Measurements from ENCODE around the gene PGM1. TPM values are rescaled to one million over a fixed set of nuclear protein-coding genes. Genes with fewer than 3 reads are reported as not detected.

Gene PGM1
- total and polyA plus RNA-seq, 2 of the 4 experiments (the other 2 are of a cell fraction) = 42.6 to 94.5 TPM

- ChIA-PET CTCF (interaction anchor here (0.6 kb wide), 1 partner anchor 1102 kb away, joined by 3 read pairs; no protein-coding TSS in a partner anchor), POLR2A (ENCODE audit: unreplicated experiment) (no interaction called here)
- Histone ChIP-seq H3K56ac (ENCODE audit: extremely low read depth, insufficient read depth, low read length) (no peak overlapping the region), H3K18ac (ENCODE audit: low read depth, low read length) (no peak overlapping the region), H3K23ac (ENCODE audit: low read depth, low read length) (no peak overlapping the region), H4K91ac (ENCODE audit: insufficient read depth, low read depth, low read length) (no peak overlapping the region), H3K4me3 (ENCODE audit: insufficient read depth, low read depth, low read length) (no peak overlapping the region), H2BK120ac (ENCODE audit: low read depth, low read length) (no peak overlapping the region), H3K4me1 (ENCODE audit: control insufficient read depth, insufficient read depth, low read length) (no peaks in the 10 kb centered on the region; the same call in 1 of the 2 replicates), H2AFZ (replicated peaks; ENCODE audit: low read length, poor library complexity) (no peak overlapping the region), H3K4ac (ENCODE audit: low read depth, low read length) (no peak overlapping the region), H3K9me3 (ENCODE audit: control insufficient read depth, insufficient read depth, low read length) (no peaks in the 10 kb centered on the region), H4K8ac (ENCODE audit: low read depth in 2 of 2, low read length in 2 of 2) (no peak overlapping the region), H3K27ac (ENCODE audit: insufficient read depth, low read length) (no peak overlapping the region), H2BK15ac (ENCODE audit: low read depth, low read length) (no peak overlapping the region), H2BK5ac (ENCODE audit: low read depth, low read length, poor library complexity, severe bottlenecking) (no peak overlapping the region), H2AK9ac (replicated peaks; ENCODE audit: low read depth, low read length, poor library complexity) (no peak overlapping the region), H4K5ac (ENCODE audit: low read depth, low read length) (no peak overlapping the region), H2BK20ac (ENCODE audit: low read depth, low read length) (no peak overlapping the region), H2AK5ac (ENCODE audit: low read depth, low read length) (no peak overlapping the region), H4K20me1 (ENCODE audit: insufficient read depth, low read length) (no peaks in the 10 kb centered on the region; the same call in 1 of the 2 replicates), H3K79me1 (ENCODE audit: low read depth in 1 of 2, low read length in 2 of 2) (no peaks in the 10 kb centered on the region), H3K4me2 (ENCODE audit: low read depth, low read length) (no peak overlapping the region), H3K27me3 (ENCODE audit: control insufficient read depth, insufficient read depth, low read length) (no peaks in the 10 kb centered on the region), H3K9ac (ENCODE audit: low read depth, low read length) (no peak overlapping the region), H3K36me3 (ENCODE audit: control insufficient read depth, insufficient read depth, low read length) (peaks cover 22% of the 10 kb centered on the region), H3K14ac (replicated peaks; ENCODE audit: low read depth, low read length) (no peak overlapping the region), H3K9me1 (ENCODE audit: insufficient read depth, low read length) (no peaks in the 10 kb centered on the region; the same call in 1 of the 2 replicates)
- ATAC-seq (ENCODE audit: low read depth) = no peak
- intact Hi-C loops (cut with micrococcal nuclease) = no loop called here
- no peak for DNase-seq
- BruUV-seq (replicated peaks) = no TSS peak
- no CpG with 5 or more reads among the region's 1 CpG for whole genome bisulfite sequencing, 2 experiments (ENCODE audit: extremely low coverage in 2 of 2, insufficient read length in 1 of 2)
- in situ Hi-C loops (cut with MboI; ENCODE audit: low sequenced_read_pairs) = no loop called here
- peak; percentile 33 for TF ChIP-seq MAFK (IDR thresholded peaks at IDR 0.05; ENCODE audit: low read depth, low read length)
- TF ChIP-seq CHD1 (IDR thresholded peaks at IDR 0.05; ENCODE audit: low read depth, low read length) = no peak
- dilution Hi-C loops (cut with HindIII; ENCODE audit: low sequenced_read_pairs, unreplicated experiment) = no loop called here
These were observed 55.5 kb downstream of the PGM1 start for GRCh38 chr1:63648689-63649088.

Measured in IMR-90 (cell line).